Spinal cord (tissue), 10 donors: ENCODE data around the gene PRDM15. TPM values are rescaled to one million over a fixed set of nuclear protein-coding genes. Genes with fewer than 3 reads are reported as not detected.

ENCODE experiments used
- DNase-seq, 6 donors: peaks; one replicate each; pipeline versions ENCODE4 v3.0.0 to v3.0.0-alpha.2; 2013 to 2015; ENCODE audit warnings: low spot score in 6 of 6, low read depth in 4 of 6
- H3K27ac ChIP-seq: one replicate; pipeline ENCODE4 v1.5.1; 2013; ENCODE audit warnings: low read depth, low read length, control low read depth
- H3K27me3 ChIP-seq: one replicate; pipeline ENCODE4 v1.6.1; 2013; ENCODE audit warnings: low read length; ENCODE audit not compliant: control insufficient read depth, insufficient read depth
- H3K36me3 ChIP-seq: one replicate; pipeline ENCODE4 v1.6.1; 2013; ENCODE audit warnings: low read length; ENCODE audit not compliant: control insufficient read depth, insufficient read depth
- H3K4me1 ChIP-seq: one replicate; pipeline ENCODE4 v1.6.1; 2013; ENCODE audit warnings: low read length; ENCODE audit not compliant: control insufficient read depth, insufficient read depth
- H3K4me3 ChIP-seq: one replicate; pipeline ENCODE4 v1.5.1; 2013; ENCODE audit warnings: low read depth, low read length, control low read depth
- H3K9me3 ChIP-seq: one replicate; pipeline ENCODE4 v1.6.1; 2013; ENCODE audit warnings: low read length; ENCODE audit not compliant: control insufficient read depth, insufficient read depth
- WGBS: methylation state at CpG from one replicate; pipeline ENCODE4 v1.1.5; 2013; ENCODE audit warnings: missing lambda C conversion rate; ENCODE audit not compliant: insufficient coverage; 5-methylcytosine and 5-hydroxymethylcytosine counted together
- polyA plus RNA-seq, 2 donors: library from polyadenylated mRNA; unstranded; fragments of 120-200 nt; gene quantifications; one replicate each; pipeline ENCODE4 v1.2.1, GENCODE V29; 2013; ENCODE audit not compliant: insufficient read length in 2 of 2
- total RNA-seq, 2 donors: library from RNA; depleted of rRNA in 1 of 2; stranded (reverse); fragments of 120-200 nt in 1 of 2; fragments of >200 nt in 1 of 2; gene quantifications; one replicate each; pipeline versions ENCODE4 v1.2.3 to v1.2.4, GENCODE V29; 2013 to 2014
- donor health status: healthy.

Gene PRDM15
- total and polyA plus RNA-seq, 4 donors = 4.1 to 7.1 (median 6.3) TPM

- WGBS = no CpG with 5 or more reads among the region's 6 CpGs
- no peaks in the 10 kb centered on the region for H3K27me3 ChIP-seq
- no peak for DNase-seq
- no peaks in the 10 kb centered on the region for H3K4me1 ChIP-seq
- H3K27ac ChIP-seq = no peak overlapping the region
- no peaks in the 10 kb centered on the region for H3K9me3 ChIP-seq
- no peak overlapping the region for H3K4me3 ChIP-seq
- H3K36me3 ChIP-seq = peaks cover 25% of the 10 kb centered on the region
Measured at GRCh38 chr21:41890355-41890754, 11.2 kb upstream of the PRDM15 start.

- 91% methylated on average over 13 of the region's 13 CpGs for WGBS
- H3K9me3 ChIP-seq = no peaks in the 10 kb centered on the region
- H3K27ac ChIP-seq = no peak overlapping the region
- H3K4me1 ChIP-seq = no peaks in the 10 kb centered on the region
- no peak overlapping the region for H3K4me3 ChIP-seq
- no peaks in the 10 kb centered on the region for H3K27me3 ChIP-seq
- peaks cover 21% of the 10 kb centered on the region for H3K36me3 ChIP-seq
- DNase-seq = no peak
Measured at GRCh38 chr21:41888749-41889376, 9.7 kb upstream of the PRDM15 start.

- Histone ChIP-seq H3K4me3 (no peak overlapping the region), H3K36me3 (peaks cover 19% of the 10 kb centered on the region), H3K27me3 (no peaks in the 10 kb centered on the region), H3K4me1 (no peaks in the 10 kb centered on the region), H3K9me3 (no peaks in the 10 kb centered on the region), H3K27ac (no peak overlapping the region)
- no peak for DNase-seq
- WGBS = no CpG with 5 or more reads among the region's 5 CpGs
Measured at GRCh38 chr21:41887667-41888066, 8.5 kb upstream of the PRDM15 start.

- Histone ChIP-seq H3K4me1 (no peaks in the 10 kb centered on the region), H3K27me3 (no peaks in the 10 kb centered on the region), H3K27ac (no peak overlapping the region), H3K4me3 (no peak overlapping the region), H3K9me3 (no peaks in the 10 kb centered on the region), H3K36me3 (peaks cover 10% of the 10 kb centered on the region)
- WGBS = 78% methylated on average over 7 of the region's 7 CpGs
- no peak for DNase-seq
Measured at GRCh38 chr21:41886328-41886727, 7.2 kb upstream of the PRDM15 start.

GRCh38 chr21:41885341-41886024, 6.3 kb upstream of the PRDM15 start:
- Histone ChIP-seq H3K27ac (no peak overlapping the region), H3K36me3 (peaks cover 7% of the 10 kb centered on the region), H3K4me3 (no peak overlapping the region), H3K9me3 (no peaks in the 10 kb centered on the region), H3K27me3 (no peaks in the 10 kb centered on the region), H3K4me1 (no peaks in the 10 kb centered on the region)
- 58% methylated on average over 17 of the region's 22 CpGs for WGBS
- no peak for DNase-seq

GRCh38 chr21:41884501-41885030, 5.4 kb upstream of the PRDM15 start:
- Histone ChIP-seq H3K4me3 (no peak overlapping the region), H3K4me1 (peaks cover 3% of the 10 kb centered on the region), H3K27me3 (no peaks in the 10 kb centered on the region), H3K9me3 (no peaks in the 10 kb centered on the region), H3K27ac (no peak overlapping the region), H3K36me3 (peaks cover 7% of the 10 kb centered on the region)
- no peak for DNase-seq
- WGBS = 83% methylated on average over 19 of the region's 19 CpGs

- Histone ChIP-seq H3K36me3 (peaks cover 2% of the 10 kb centered on the region), H3K27me3 (no peaks in the 10 kb centered on the region), H3K4me1 (peaks cover 3% of the 10 kb centered on the region), H3K27ac (no peak overlapping the region), H3K9me3 (no peaks in the 10 kb centered on the region), H3K4me3 (no peak overlapping the region)
- no CpG with 5 or more reads among the region's 5 CpGs for WGBS
- no peak for DNase-seq
Measured at GRCh38 chr21:41883582-41883981, 4.4 kb upstream of the PRDM15 start.

GRCh38 chr21:41881051-41881450, 1.9 kb upstream of the PRDM15 start:
- DNase-seq = no peak
- Histone ChIP-seq H3K4me1 (peaks cover 16% of the 10 kb centered on the region), H3K9me3 (no peaks in the 10 kb centered on the region), H3K27ac (no peak overlapping the region), H3K4me3 (no peak overlapping the region), H3K27me3 (no peaks in the 10 kb centered on the region), H3K36me3 (peaks cover 11% of the 10 kb centered on the region)
- WGBS = 96% methylated on average over 4 of the region's 6 CpGs

- Histone ChIP-seq H3K36me3 (peaks cover 11% of the 10 kb centered on the region), H3K27me3 (no peaks in the 10 kb centered on the region), H3K4me3 (peak overlapping the region; percentile 76), H3K9me3 (no peaks in the 10 kb centered on the region), H3K4me1 (peaks cover 16% of the 10 kb centered on the region), H3K27ac (no peak overlapping the region)
- no peak for DNase-seq
- WGBS = 91% methylated on average over 4 of the region's 9 CpGs
Measured at GRCh38 chr21:41880153-41880552, 1.0 kb upstream of the PRDM15 start.

GRCh38 chr21:41878831-41879189, 334 bp downstream of the PRDM15 start:
- H3K36me3 ChIP-seq = peaks cover 14% of the 10 kb centered on the region
- under 1% methylated on average over 65 of the region's 65 CpGs for WGBS
- H3K4me3 ChIP-seq = peak overlapping the region; percentile 72
- no peaks in the 10 kb centered on the region for H3K27me3 ChIP-seq
- H3K4me1 ChIP-seq = peaks cover 16% of the 10 kb centered on the region
- no peak overlapping the region for H3K27ac ChIP-seq
- H3K9me3 ChIP-seq = no peaks in the 10 kb centered on the region
- DNase-seq = peak in 5 of 6 donors; percentile 69 to 95 (median 80)
